AG10803 (cell line): ENCODE results near the gene CSAG3.
"Not testable (repeated sequence)": the region's sequence is repeated elsewhere in the genome, so short reads cannot be mapped to it uniquely, and the experiment has no call there.

Experiments
- DNase-seq: peaks from one replicate; pipeline ENCODE4 v3.0.0; 2010; ENCODE audit warnings: low read depth
- H3K4me3 ChIP-seq: 2 replicates; pipeline ENCODE4 v1.5.1; 2011; ENCODE audit warnings: mild to moderate bottlenecking, low read length, control low read depth
- TF ChIP-seq, protein P1 (sequence below): conservative IDR thresholded peaks from 2 replicates; pipeline ENCODE4 v1.5.1; 2011; ENCODE audit warnings: mild to moderate bottlenecking, low read length, control low read depth, inconsistent platforms

The CSAG3 gene

DNA sequence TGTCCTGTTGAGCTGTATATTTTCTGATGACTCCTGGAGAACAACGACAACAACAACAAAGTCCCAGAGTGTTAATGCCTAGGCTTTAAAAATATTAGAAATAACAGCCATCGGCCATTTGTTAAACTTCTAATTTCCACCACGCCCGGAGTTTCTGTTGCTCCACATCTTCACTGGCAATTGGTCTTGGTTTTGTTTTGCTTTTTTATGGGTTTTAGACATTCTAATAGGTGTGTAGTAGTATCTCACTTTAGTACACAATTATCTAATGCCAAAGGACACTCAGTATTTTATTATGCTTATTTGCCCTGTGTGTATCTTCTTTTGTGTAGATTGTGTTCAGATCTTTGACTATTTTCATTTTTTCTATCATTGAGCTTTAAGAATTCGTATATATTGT lies 20.5 kb upstream of the CSAG3 start:
- TF ChIP-seq, protein P1, sequence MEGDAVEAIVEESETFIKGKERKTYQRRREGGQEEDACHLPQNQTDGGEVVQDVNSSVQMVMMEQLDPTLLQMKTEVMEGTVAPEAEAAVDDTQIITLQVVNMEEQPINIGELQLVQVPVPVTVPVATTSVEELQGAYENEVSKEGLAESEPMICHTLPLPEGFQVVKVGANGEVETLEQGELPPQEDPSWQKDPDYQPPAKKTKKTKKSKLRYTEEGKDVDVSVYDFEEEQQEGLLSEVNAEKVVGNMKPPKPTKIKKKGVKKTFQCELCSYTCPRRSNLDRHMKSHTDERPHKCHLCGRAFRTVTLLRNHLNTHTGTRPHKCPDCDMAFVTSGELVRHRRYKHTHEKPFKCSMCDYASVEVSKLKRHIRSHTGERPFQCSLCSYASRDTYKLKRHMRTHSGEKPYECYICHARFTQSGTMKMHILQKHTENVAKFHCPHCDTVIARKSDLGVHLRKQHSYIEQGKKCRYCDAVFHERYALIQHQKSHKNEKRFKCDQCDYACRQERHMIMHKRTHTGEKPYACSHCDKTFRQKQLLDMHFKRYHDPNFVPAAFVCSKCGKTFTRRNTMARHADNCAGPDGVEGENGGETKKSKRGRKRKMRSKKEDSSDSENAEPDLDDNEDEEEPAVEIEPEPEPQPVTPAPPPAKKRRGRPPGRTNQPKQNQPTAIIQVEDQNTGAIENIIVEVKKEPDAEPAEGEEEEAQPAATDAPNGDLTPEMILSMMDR = no peak
- no peak for DNase-seq
- no peak overlapping the region for H3K4me3 ChIP-seq

DNA sequence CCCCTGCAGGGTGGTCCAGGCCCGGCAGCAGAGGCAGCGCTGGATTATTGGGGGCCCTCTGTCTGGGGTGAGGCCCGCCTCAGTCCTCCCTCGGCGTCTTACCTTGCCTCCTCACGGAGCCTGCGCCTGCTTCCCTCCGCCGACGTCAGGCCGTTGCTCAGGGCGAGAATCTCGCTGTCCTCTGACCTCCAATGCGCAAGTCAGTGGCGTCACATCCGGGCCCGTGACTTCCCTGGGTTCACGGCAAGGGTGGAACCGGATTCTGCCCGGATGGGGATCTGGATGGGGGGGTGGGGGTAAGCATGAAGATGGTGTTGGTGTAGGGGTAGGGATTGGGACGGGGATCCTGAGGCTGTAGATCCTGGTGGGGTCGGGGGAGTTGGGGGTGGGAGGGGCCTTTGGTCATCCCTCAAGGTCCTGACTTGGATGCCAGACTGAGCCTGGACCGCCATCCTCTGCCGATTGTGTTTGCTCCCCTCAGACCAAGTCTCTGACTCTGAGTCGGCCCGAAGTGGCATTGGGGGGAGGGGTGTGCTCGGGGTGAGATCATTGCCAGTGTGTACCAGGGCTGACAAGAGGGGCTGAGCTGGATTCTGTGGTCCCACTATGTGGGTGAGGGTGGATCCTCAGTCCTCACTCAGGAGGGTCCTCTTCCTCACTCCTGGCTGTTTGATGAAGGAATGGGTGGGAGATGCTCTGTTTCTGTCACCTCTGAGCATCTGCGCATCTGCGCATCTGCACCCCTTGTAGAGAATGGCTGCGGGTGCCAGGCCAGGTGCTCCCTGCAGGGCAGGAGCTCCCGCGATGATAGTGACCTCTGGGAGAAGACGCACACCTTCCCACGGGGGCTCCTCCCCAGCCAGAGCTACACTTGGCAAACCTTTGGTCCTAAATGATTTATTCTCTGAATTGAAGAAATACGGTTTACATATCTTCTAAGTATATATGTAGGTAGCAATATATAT lies 5.0 kb upstream of the CSAG3 start, which contains the start of gene MAGEA2:
TSS of gene MAGEA2 (minus strand) at position 157 of the 965 bp plus-strand sequence. CDS start 2,479 bp downstream, outside the sequence.
- DNase-seq, H3K4me3 ChIP-seq: not testable (repeated sequence)

DNA sequence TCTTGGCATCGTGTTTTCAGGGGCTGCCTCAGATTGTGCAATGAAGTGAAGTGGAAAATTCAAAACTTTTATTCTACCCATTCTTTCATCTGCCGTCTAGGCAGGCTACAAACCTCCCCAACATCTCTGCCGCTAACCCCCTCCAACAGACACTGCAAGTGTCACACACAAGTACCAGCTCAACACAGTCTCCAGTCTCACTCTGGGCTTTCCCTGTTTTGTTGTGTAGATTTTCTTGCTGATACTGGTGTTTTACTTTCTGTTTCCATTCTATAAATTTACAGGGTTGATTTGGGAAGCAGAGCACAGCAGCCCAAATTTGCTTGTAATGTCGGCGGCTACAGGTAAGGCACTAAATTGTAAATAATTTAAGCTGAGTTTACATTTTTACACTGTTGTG lies 4.1 kb upstream of the CSAG3 start:
- DNase-seq, H3K4me3 ChIP-seq: not testable (repeated sequence)

DNA sequence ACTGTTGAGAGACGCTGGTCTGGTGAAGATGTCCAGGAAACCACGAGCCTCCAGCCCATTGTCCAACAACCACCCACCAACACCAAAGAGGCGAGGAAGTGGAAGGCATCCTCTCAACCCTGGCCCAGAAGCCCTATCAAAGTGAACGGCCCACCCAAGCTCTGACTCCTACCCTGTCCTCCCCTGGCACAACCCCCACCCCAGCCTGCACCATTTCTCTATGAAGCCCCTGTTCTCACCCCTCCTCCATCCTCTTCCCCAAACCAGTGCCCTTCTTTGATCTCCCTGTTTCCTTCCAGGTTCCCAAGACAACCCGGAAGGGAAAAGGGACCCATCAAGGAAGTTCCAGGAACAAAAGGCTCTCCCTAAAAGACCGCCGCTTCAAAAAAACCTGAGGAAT lies 526 bp downstream of the CSAG3 start:
- DNase-seq, H3K4me3 ChIP-seq: not testable (repeated sequence)

DNA sequence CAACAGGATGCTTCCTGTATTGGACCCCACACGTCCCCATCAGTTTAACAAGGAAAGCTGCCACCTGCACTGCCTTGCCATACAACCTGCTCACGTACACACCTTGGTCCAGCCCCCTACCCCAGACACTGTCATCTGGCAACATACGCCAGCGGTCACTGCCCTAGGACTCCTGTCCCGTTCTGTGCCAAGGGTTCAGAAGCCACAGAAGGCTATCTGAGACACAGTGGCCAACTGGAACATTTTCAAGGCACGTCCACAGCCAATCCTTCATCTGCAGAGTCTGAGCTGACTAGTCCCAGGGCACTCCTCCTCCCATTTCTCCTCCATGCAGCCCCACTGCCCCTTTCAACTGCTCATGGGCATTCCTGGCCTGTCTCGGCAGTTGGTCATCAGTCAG lies 2.6 kb downstream of the CSAG3 start:
- not testable (repeated sequence) for H3K4me3 ChIP-seq, DNase-seq

DNA sequence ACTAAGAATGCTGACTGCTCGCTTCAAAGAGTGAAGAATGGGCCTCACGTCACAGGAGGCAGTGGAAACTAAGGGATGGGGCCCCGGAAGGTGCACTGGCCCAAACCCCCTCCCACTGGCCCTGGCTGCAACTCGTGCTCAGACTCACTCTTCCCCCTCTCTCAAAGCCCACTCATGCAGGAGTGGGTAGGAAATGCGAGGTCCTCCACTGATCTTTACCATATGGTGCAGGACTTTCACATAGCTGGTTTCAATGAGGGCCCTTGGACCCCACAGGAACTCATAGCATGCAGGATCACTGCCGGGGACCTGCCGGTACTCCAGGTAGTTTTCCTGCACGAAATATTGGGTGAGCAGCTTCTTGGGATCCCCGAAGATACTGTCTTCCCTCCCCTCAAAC lies 7.5 kb downstream of the CSAG3 start:
- not testable (repeated sequence) for H3K4me3 ChIP-seq, DNase-seq

DNA sequence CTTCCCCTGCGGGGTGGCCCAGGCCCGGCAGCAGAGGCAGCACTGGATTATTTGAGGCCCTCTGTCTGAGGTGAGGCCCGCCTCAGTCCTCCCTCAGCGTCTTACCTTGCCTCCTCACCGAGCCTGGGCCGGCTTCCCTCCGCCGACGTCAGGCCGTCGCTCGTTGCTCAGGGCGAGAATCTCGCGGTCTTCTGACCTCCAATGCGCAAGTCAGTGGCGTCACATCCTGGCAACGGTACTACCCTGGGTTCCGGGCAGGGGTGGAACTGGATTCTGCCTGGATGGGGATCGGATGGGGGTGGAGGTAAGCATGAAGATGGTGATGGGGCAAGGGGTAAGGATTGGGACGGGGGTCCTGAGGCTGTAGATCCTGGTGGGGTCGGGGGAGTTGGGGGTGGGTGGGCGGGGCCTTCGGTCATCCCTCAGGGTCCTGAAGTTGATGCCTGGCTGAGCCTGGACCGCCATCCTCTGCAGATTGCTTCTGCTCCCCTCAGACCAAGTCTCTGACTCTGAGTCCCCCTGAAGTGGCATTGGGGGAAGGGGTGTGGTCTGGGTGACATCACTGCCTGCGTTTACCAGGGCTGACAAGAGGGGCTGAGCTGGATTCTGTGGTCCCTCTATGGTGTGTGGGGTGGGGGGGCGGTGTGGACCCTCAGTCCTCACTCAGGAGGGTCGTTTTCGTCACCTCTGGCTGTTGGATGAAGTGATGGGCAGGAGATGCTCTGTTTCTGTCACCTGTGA lies 10.7 kb downstream of the CSAG3 start, which contains the start of gene MAGEA6:
TSS of gene MAGEA6 (minus strand) at position 141 of the 741 bp plus-strand sequence. CDS start 2,039 bp downstream, outside the sequence.
- not testable (repeated sequence) for DNase-seq, H3K4me3 ChIP-seq

DNA sequence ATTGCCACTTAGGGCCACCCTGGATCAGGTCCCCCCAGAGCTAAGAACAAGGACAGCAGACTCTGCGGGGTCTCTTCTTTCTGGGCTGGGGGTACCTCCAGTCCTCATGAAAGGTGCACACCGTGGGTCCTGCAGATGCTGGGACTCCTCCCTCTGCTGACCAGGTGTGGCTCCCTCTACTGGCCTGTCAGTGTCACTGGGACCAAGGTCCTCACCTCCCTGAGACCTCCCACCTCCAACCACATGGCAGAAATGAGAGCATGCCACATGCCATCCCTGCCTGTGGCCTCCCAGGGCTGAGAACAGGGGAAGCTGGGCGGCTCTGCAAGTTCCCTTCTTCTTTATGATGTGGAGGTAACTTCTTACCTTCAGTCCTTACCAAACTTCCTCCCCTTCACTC lies 28.0 kb downstream of the CSAG3 start:
- DNase-seq, H3K4me3 ChIP-seq: not testable (repeated sequence)

DNA sequence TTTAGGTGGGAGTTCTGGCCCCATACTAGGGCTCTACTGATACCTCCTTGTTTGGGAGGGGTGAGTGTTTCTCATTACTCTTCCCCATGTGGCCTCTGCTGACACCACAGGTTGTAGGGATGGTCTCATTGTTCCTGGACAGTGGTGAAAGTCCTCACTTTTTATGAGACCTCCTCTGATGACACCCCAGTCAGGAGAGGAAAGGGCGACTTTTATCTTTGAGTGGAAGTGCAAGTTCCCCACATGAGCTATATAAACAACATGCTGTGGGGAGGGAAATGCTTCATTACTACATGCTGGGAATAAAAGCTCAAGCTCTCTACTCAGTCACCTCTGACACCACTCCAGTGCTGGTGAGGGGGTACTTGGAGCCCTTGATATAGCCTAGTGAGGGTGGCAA lies 39.9 kb downstream of the CSAG3 start:
- no peak for DNase-seq
- TF ChIP-seq, protein P1 = no peak
- H3K4me3 ChIP-seq = no peak overlapping the region

DNA sequence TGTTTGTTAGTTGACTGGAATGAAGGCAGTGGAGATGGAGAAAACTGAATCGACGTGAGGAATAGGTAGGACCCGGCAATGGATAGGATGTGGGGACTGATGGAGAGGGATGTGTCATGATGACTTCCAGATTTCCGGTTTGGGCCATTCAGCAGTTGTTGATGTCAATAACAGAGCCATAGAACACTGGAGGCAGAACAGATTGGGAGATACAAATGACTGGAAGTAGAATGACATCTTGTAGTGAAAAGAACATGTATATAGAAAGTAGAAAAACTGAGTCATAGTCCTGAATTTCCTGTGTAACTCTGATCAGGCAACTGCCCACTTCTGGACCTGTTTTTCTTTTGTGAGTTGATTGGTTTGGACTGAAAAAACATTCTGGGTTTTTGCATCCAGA lies 47.0 kb downstream of the CSAG3 start:
- DNase-seq = no peak

More for the DNA sequence above, 47.0 kb downstream of the CSAG3 start:
- no peak overlapping the region for H3K4me3 ChIP-seq
- TF ChIP-seq, protein P1 = no peak
